ENCODE results near the gene SLC22A24. TPM values are rescaled to one million over a fixed set of nuclear protein-coding genes. Genes with fewer than 3 reads are reported as not detected.

SLC22A24 gene
- total and polyA plus RNA-seq, 4 donors, result 0.02 to 0.59 (median 0.42) TPM; not detected in 1

DNA sequence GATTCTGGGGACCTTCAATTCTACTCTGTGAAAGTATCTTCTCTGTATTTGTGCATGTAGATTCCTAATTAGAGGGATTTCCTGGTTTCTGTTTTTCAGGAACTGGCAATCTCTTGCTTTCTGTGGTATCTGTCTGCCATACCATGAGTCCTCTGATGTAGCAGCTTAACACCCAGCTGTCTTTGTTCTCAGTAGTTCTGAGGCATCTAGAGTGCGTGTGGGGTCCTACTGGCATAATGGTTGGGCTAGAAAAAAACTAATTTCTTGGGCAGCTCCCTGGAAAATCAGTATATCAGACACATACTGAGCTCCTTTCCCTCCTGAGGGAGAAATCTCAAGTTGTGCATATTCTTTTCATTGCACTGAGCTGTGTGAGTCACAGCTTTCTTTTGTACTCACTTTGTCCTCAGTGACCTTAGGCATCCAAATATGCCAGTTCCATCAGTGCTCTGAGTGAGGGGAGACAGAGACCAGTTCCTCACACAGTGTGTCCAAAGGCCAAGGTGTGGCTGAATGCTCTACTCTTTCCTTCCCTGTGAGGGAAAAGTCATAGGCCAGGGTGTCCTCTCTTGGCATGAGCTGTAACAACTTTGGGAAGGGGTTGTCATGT, 35.5 kb upstream of the SLC22A24 start:
- Histone ChIP-seq H3K9me3 (ENCODE audit: control insufficient read depth in 4 of 4, low read length in 3 of 4) (no peaks in the 10 kb centered on the region), H3K27ac (ENCODE audit: low read depth in 1 of 2, low read length in 2 of 2) (no peak overlapping the region), H3K4me3 (ENCODE audit: low read depth in 1 of 3, low read length in 3 of 3) (no peak overlapping the region), H3K36me3 (ENCODE audit: control insufficient read depth in 4 of 4, insufficient read depth in 3 of 4, low read depth in 1 of 4, low read length in 3 of 4) (peaks cover 5 to 82% (median 51%) of the 10 kb centered on the region in 4 donors), H3K9ac (ENCODE audit: low read depth in 1 of 2, low read length in 2 of 2) (no peak overlapping the region), H3K27me3 (ENCODE audit: control insufficient read depth in 4 of 4, insufficient read depth in 4 of 4, low read length in 3 of 4) (no peaks in the 10 kb centered on the region), H3K4me1 (ENCODE audit: control insufficient read depth in 4 of 4, insufficient read depth in 4 of 4, low read length in 3 of 4) (no peaks in the 10 kb centered on the region)
- TF ChIP-seq GABPA (IDR thresholded peaks at IDR 0.05 in 1 of 2, conservative IDR thresholded peaks at IDR 0.05 in 1 of 2) (no peak), RXRA (IDR thresholded peaks at IDR 0.05) (no peak), REST (IDR thresholded peaks at IDR 0.05) (no peak), FOXA2 (IDR thresholded peaks at IDR 0.05) (no peak), FOXA1 (IDR thresholded peaks at IDR 0.05) (no peak), CTCF (IDR thresholded peaks at IDR 0.05; ENCODE audit: low read depth, low read length, missing input control) (no peak), YY1 (IDR thresholded peaks at IDR 0.05) (no peak), RAD21 (IDR thresholded peaks at IDR 0.05) (no peak), SP1 (IDR thresholded peaks at IDR 0.05) (no peak), JUND (IDR thresholded peaks at IDR 0.05) (no peak), NR2F2 (IDR thresholded peaks at IDR 0.05) (no peak), TAF1 (conservative IDR thresholded peaks at IDR 0.05) (no peak), HNF4G (IDR thresholded peaks at IDR 0.05) (no peak), EGR1 (IDR thresholded peaks at IDR 0.05; ENCODE audit: low read depth in 2 of 2) (no peak)
- TF ChIP-seq, protein P1, sequence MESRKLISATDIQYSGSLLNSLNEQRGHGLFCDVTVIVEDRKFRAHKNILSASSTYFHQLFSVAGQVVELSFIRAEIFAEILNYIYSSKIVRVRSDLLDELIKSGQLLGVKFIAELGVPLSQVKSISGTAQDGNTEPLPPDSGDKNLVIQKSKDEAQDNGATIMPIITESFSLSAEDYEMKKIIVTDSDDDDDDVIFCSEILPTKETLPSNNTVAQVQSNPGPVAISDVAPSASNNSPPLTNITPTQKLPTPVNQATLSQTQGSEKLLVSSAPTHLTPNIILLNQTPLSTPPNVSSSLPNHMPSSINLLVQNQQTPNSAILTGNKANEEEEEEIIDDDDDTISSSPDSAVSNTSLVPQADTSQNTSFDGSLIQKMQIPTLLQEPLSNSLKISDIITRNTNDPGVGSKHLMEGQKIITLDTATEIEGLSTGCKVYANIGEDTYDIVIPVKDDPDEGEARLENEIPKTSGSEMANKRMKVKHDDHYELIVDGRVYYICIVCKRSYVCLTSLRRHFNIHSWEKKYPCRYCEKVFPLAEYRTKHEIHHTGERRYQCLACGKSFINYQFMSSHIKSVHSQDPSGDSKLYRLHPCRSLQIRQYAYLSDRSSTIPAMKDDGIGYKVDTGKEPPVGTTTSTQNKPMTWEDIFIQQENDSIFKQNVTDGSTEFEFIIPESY (IDR thresholded peaks at IDR 0.05), result no peak
- TF ChIP-seq, protein P2, sequence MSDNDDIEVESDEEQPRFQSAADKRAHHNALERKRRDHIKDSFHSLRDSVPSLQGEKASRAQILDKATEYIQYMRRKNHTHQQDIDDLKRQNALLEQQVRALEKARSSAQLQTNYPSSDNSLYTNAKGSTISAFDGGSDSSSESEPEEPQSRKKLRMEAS (IDR thresholded peaks at IDR 0.05), result no peak
- TF ChIP-seq, protein P3, sequence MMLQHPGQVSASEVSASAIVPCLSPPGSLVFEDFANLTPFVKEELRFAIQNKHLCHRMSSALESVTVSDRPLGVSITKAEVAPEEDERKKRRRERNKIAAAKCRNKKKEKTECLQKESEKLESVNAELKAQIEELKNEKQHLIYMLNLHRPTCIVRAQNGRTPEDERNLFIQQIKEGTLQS (IDR thresholded peaks at IDR 0.05), result no peak
- no peak for DNase-seq (ENCODE audit: low spot score)
- WGBS, result 70% methylated on average over 1 of the region's 1 CpG

Measured in liver (tissue), 9 donors.